Loucy (cell line): ENCODE results near the gene HDGFL2.

Experiments
- CTCF ChIP-seq: fragments of 200-600 bp; sonication (generic); conservative IDR thresholded peaks from 2 replicates; pipeline ENCODE4 v1.5.1; 2014; ENCODE audit warnings: mild to moderate bottlenecking, antibody characterized with exemption, low read length
- EZH2phosphoT487 ChIP-seq: fragments of 200-600 bp; IDR thresholded peaks from 2 replicates; pipeline ENCODE4 v1.6.1; 2018; ENCODE audit warnings: antibody characterized with exemption, mild to moderate bottlenecking, moderate library complexity, borderline replicate concordance

GRCh38 chr19:4515732-4516131 is 43.6 kb downstream of the HDGFL2 start:
- no peak for TF ChIP-seq CTCF
- no peak for TF ChIP-seq EZH2phosphoT487
